NCI-H2081 treated with DMSO at 0.1 percent for 48 hours (cell line): ENCODE measurements around the gene ZNF169.
"Not testable (repeated sequence)": the region's sequence is repeated elsewhere in the genome, so short reads cannot be mapped to it uniquely, and the experiment has no call there.

Source experiments
- DNase-seq: peaks from one replicate; lab custom pipeline; 2025; lab: John Stamatoyannopoulos, UW

ZNF169 gene

DNA sequence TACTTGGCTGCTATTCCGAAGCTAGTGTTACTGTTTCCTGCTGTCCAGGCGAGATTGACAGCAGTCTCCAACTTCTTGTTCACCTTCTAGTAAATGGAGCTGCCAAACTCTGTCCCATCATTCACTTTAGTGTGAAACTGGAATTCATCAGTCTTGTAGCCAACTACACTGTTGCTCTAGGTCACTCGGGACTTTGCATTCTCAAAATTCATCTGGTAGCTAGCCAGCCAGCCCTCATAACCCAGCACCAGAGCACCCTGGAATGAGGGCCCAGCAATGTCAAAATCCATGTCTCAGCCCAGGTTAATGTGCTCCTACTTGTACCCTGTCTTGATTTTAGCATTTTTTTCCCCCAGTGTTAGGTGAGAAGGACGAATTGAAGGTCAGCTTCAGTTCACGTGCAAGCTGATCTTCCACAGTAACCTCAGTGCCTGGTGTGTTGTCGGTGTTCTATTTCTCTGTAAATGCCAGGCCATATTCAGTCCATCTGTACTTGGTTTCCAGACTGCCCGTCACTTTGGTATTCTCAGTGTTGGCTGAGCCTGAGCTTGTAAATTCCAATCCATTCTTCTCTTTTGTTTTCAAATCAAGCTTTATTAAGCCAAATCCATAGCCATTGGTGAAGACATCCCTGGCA, 28.9 kb downstream of the ZNF169 start:
- DNase-seq, result no peak

DNA sequence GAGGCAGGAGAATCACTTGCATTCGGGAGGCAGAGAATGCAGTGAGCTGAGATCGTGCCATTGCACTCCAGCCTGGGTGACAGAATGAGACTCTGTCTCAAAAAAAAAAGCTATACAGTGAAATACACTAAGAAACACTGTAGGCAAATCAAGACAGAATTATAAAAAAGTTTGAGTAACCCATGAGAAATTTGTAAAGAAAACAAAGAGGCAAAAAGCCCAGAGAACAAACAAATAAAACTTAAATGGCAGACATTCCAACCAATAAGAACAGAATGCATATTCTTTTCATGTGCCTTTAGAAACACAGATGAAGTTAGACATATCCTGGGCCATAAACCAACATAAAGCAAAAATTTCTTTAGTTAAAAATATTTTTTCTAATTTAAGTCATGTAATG, 30.6 kb downstream of the ZNF169 start:
- DNase-seq, result no peak

DNA sequence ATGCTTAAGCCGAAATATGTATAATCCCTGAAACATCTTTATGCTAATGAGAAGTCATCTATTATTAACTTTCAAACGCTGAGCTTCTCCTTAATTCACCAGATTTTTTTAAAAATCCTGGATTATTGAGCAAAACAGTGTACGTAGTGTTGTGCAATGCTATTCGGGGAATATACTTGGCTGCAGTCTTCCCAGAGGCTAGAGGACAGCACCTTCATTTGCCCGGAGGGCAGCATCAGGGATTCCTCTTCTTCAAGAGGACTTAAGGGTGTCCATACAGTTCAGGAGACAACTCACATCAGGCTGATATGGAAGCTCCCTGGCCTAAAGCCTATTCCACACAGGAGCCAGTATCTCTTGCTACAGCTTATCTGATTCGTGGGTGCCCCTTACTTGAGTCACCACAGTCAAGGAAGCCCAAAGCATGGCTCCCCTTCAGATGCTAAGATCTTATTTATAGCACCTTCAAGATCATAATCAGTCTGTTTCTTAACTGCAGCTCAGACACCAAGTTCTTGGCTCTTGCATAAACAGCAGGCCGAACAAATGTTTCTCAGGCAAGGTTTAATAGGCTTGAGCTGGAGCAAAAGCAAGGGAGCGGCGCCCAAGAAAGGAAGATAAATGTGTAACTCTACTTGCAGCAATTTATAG, 40.0 kb downstream of the ZNF169 start:
- DNase-seq, result no peak

DNA sequence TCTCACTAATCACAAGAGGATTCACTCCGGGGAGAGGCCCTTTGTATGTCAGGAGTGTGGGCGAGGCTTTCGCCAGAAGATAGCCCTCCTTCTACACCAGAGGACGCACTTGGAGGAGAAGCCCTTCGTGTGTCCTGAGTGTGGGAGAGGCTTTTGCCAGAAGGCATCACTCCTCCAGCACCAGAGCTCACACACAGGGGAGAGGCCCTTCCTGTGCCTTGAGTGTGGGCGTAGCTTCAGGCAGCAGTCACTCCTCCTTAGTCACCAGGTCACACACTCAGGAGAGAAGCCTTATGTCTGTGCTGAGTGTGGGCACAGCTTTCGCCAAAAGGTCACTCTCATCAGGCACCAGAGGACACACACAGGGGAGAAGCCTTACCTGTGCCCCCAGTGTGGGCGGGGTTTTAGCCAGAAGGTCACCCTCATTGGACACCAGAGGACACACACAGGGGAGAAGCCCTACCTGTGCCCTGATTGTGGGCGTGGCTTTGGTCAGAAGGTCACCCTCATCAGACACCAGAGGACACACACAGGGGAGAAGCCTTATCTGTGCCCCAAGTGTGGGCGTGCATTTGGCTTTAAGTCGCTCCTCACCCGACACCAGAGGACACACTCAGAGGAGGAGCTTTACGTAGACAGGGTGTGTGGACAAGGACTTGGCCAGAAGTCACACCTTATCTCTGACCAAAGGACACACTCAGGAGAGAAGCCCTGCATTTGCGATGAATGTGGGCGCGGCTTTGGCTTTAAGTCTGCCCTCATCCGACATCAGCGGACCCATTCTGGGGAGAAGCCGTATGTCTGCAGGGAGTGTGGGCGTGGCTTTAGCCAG, 41.6 kb downstream of the ZNF169 start:
- no peak for DNase-seq

DNA sequence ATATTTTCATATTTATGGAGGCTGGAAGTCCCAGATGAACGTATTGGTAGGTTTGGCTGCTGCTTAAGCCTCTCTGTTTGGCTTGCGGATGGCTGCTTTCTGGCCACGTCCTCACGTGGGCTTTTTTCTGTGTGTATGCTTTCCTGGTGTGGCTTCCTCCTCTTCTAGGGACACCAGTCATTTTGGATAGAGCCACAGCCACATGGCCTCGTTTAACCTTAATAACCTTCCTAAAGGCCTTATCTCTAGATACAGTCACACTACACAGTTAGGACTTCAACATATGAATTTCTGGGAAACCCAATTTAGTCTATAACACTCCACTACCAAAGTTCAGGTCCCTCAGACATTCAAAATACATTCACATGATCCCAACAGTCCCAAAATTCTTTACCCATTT, 42.5 kb downstream of the ZNF169 start:
- no peak for DNase-seq

DNA sequence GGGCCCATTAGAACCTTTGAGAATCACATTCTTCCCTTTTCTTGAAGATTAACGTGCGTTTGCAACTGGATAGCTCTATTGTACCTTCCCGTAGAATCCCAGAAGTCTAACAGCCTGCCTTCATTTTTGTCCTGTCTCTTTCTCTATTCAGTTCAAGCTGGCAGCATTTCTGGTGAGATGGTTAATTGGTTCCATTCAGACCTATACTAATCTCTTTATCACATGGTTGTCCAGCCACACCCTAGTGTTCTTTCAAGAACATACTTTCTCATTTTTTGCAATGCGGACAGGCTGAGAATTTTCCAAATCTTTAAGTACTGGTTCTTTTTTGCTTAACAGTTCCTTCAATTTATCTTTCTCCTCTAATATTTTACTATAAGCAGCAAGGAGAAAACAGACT, 43.3 kb downstream of the ZNF169 start:
- DNase-seq, result no peak

DNA sequence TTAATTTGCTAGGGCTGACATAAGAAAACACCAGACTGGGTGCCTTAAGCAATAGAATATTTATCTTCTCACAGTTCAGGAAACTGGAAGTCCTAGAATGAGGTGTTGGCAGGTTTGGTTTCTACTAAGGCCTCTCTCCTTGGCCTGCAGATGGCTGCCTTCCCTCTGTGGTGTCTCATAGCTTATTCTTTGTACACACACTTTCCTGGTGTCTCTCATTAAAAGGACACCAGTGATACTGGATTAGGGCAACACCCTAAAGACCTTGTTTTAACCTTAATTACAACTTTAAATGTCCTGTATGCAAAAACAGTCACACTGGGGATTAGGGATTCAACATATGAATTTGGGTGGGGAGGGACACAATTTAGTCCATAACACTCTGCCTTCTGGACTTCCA, 44.2 kb downstream of the ZNF169 start:
- DNase-seq, result no peak

DNA sequence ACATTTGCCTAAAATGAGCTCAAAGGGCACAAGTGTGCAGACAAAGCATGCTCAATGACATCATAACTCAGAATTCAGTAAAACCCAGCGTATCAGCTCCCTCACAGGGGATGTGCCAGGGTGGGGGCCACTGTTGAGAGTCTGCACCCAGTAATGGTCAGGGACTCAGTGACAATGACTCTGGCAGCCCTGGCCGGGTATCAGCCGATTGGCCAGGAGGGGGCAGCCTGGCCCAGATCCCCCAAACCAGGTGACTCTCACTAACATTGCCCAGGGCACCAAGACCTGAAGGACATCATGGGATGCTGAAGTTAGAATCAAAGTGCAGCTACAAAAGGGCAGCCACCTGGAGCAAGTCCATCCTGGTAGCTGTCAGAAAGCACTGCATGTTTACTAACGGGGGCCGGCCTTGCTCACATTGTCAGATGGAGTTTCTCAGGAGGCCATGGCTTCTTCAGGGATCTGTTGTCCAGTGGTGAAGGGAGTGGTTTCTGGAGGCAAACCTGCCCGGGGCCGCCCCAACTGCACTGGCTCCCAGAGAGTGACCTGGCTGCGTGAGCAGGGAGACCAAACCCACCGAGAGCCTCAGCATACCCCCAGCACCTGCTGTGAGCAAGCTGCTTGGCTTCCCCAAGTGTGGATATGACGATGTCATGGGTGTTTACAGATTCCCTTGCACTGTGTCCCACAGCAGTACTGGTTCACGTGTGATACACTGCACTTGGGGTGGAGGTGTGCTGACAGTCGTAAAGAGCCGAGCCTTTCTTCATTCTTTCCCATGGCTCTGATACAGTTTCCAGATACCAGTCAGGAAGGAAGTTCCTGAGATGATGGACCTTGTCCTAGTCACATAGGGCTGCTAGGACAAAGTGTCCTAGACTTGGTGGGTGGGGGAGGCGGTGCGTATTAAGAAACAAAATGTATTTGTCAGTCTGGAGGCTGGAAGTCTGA, 56.2 kb downstream of the ZNF169 start:
- not testable (repeated sequence) for DNase-seq

DNA sequence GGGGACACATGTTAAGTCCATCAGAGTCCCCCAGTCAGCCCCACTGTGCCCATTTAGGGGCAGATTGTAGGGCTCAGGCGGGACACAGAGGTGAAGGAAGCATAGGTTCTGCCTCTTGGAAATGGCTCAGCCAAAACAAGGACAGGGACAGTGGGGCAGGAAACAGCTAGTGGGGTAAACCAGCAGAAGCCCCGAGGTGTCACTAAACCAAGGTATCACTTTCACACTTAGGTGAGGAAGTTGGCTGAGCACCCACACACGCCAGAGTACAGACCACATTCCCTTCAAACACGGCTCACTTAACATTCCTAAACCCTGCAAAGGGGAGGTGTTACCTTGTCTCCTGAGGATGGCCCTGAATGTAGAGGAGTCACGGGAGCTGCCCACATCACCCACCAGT, 57.1 kb downstream of the ZNF169 start:
- not testable (repeated sequence) for DNase-seq

DNA sequence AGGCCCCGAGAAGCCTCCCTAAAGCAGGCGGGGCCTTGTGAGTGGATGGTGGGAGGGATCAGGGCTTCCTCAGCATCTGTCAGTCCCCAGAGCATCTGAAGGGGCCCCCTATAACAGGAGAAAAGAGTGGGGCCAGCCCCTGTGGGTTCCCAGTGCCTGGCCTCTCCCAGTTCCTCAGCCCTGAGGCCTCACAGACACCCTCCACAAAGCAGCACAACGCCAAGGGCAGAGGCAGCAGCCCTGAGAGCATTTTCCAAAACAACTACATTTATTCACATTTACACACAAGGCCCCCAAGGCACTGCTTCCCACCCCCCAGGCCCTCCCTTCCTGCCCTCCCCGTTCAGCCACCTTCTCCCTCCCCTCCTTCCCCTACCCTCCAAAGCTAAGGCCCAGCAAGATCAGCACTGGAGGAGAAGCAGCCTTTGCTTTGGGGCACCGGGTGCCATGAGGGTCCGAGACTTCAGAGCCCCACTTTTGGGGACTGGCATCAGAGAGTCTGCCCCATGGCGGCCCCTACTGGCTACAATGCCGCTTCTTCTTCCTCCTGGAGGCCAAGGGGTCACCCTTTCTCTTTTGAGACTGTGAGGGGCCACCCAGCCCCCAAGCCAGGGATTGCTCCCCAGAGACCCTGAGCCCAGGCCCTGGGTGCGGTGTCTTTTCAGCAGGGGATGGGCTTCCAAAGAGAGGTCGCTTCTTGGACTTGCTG, 59.0 kb downstream of the ZNF169 start:
- not testable (repeated sequence) for DNase-seq

DNA sequence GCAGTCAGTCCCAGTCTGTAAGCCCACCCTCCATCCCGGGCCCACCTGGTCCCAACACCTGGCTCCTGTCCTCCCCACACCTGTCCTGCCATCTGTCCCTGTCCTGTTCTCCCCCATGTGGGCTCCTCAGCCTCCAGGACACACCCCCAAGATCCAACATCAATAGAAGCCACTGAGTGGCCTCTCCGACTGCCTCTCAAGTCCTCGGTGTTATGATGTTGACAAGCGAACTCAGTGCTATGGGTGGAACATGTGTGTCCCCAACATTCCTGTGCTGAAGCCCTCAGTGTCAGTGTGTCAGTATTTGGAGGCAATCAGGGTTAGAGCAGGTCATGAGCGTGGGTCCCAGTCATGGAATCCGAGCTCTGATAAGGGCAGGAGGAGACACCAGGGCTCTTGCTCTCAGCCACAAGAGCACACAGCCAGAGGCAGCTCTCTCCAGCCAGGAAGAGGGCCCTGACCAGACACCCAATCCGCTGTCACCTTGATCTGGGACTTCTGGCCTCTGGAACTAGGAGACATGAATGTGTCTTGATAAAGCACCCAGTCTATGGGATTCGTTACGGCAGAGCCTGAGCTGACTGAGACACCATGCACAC, 63.3 kb downstream of the ZNF169 start:
- not testable (repeated sequence) for DNase-seq

DNA sequence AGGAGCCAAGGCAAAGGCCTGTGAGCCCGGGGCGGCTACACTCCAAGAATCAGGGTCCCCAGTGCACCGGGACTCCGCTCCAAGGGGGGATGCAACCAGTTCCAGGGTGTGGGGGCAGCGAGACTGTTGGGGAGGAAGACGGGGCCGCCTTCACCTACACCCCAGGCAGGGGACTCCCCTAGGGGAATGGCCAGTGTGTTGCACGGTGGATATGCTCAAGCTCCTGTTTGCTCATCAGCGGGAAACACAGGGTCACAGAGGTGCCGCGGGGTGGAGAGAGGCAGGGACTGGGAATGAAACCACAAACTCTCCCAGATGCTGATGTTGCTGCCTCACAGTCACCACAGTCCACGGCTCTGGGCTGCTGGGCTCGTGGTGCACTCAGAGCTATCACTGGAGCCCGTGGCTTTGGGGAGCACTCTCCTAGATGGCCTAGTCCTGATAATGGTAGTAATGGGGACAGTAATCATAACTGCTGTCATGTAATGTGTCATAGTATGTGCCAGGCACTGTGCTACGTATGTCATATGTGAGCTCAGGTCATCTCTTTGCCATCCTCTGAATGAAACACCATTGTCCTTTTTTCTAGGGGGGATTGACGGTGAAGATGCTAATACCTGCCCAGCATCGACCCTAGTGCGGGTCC, 64.2 kb downstream of the ZNF169 start:
- not testable (repeated sequence) for DNase-seq

DNA sequence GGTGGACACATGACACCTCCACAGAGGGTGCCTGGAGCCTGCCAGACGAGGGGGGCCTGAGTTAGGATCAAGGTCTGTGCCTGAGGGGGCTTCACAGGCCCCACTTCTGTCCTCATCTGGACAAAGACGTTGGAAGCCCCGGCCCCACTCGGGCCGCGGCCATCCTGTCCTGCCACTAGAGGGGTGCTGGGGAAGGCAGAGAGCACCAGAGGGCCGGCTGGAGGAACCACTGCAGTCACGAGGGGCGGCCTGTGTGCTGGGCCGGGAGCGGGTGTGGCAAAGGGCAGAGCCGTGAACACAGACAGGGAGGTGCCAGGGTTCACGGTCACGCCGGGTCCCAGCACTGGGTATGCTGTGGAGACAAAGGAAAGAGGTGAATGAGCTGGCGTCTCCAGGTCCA, 66.5 kb downstream of the ZNF169 start:
- not testable (repeated sequence) for DNase-seq

DNA sequence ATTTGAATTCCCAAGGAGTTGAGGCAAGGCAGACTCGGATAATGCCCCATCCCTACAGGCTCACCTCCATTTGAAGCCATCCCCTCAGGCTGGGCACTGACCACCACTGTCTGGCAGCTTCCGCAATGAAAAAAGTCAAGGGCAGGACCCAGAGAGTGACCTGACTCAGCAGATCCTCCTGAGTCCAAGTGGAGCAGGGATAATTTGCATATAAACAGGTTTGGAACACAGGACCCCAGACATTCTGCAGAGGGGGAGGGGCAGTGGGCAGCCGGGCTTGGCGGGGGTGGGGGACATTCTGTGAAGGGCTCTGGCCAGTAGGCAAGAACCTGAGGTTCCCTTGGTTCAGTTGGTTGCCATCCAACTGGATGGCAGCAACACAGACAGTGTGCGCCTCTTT, 69.4 kb downstream of the ZNF169 start, which contains the start of gene NUTM2F:
NUTM2F (minus strand) TSS at position 101 of the 400 bp plus-strand sequence; CDS start at position 80, 21 bp downstream.
- DNase-seq, result not testable (repeated sequence)

DNA sequence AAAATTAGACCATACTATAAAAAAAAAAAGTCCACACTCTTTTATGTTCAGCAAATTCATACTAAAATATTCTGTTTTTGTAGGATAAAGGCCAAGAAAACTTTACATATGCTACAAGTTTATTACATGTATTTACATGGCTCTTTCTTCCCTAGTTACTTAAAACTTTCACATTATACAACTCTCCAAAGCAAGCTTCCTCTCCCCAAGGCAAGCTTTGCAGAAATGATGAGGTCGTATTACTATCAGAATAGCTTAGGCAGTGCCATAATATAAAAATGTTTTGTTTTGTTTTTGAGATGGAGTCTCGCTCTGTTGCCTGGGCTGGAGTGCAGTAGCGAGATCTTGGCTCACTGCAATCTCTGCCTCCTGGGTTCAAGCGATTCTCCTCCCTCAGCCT, 77.3 kb downstream of the ZNF169 start:
- DNase-seq, result not testable (repeated sequence)

DNA sequence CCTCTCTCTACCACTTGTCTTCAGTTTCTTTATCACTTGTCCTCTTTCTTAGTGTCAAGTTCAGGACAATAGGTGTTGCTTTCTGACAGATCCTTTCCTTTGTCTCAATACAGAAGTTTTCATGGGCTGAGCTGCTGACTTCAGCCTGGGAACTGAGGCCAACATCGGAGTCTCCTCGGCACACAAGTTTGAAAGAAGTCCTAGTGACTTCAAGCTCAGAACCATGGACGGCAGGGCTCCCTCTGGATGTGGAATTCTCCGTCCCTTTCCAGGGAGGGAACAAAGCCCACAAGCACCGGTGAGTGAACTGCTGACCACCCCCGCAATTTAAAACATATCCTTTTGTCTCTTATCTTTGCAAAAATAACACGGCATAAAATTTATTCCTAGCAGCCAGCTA, 79.6 kb downstream of the ZNF169 start:
- not testable (repeated sequence) for DNase-seq

DNA sequence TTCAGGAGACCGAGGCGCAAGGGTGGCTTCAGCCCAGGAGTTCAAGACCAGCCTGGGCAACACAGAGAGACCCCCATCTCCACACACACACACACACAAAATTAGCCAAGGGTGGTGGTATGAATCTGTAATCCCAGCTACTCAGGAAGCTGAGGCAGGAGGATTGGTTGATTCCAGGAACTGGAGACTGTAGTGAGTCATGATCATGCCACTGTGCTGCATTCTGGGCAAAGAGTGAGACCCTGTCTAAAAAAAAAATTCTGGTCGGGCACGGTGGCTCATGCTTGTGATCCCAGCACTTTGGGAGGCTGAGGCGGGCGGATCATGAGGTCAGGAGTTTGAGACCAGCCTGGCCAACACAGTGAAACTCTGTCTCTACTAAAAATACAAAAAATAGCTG, 80.6 kb downstream of the ZNF169 start:
- not testable (repeated sequence) for DNase-seq

DNA sequence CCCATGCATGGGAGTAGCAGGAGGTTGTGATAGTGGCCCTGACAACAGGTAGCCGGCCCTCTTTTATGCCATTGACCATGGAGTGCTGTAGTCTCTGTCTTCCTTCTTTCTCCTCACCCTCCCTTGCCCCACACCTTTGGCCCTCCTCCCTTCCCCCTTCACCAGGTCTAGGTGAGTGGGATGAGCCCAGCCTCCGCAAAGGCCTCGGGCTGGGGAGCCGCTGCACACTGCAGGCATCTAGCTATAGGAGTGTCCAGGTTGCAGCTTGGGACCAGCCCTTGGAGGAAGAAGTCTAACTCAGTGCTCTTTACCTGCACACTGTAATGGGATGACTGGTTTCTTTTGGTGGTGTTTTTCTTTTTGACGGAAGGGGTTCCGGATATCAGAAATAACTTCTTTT, 81.7 kb downstream of the ZNF169 start:
- not testable (repeated sequence) for DNase-seq

DNA sequence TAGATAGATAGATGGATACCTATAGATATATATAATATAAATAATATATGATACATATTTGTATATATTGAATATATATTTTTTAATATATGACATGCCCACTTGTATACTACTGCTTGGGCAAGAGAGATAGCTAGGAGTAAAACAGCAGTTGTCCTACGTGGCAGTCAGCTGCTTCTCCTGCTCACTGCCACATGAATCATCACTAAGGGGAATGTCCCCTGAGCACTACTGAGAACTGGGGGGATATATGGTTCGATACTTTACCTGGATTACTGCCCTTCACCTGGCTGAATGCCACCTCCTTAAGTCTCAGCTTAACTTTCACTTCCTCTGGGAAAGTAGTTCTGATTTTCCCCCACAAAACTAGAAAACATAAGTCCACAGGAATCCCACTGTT, 82.6 kb downstream of the ZNF169 start:
- not testable (repeated sequence) for DNase-seq

DNA sequence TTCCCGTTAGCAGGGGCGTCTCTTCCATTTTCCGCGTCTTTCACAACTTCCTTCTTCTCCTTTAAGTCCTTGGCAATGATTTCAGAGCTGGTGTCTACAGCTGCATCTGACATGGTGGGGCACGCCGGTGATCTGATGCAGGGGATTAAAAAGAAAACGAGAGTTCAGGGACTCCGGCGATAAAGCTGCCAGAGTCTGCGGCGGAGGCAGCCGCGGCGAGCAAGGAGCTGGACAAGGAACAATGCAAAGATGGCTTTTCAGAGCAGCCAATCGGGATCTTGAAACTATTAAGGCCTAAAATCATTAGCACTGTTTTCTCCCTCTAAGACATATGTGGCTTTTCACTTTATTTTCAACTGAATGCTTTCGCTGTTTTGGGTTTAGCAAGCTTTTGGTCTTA, 88.4 kb downstream of the ZNF169 start:
- DNase-seq, result not testable (repeated sequence)
